ENCODE results near the gene TTLL8.

TTLL8 gene

GRCh38 chr22:50046481-50047245 lies 11.4 kb downstream of the TTLL8 start:
- DNase-seq (ENCODE audit: extremely low spot score): no peak
- TF ChIP-seq ZNF384 (IDR thresholded peaks at IDR 0.05) (no peak), SP1 (IDR thresholded peaks at IDR 0.05) (no peak), LEF1 (IDR thresholded peaks at IDR 0.05; ENCODE audit: borderline replicate concordance) (no peak), L3MBTL2 (conservative IDR thresholded peaks at IDR 0.05) (no peak), HDGF (IDR thresholded peaks at IDR 0.05; ENCODE audit: borderline replicate concordance) (no peak)
- ChIA-PET POLR2A (no interaction called here), CTCF (no interaction called here)

GRCh38 chr22:50046019-50046415 lies 12.1 kb downstream of the TTLL8 start:
- TF ChIP-seq HDGF (IDR thresholded peaks at IDR 0.05; ENCODE audit: borderline replicate concordance) (no peak), NFRKB (IDR thresholded peaks at IDR 0.05) (no peak), SP1 (IDR thresholded peaks at IDR 0.05) (no peak), LEF1 (IDR thresholded peaks at IDR 0.05; ENCODE audit: borderline replicate concordance) (no peak), SUZ12 (IDR thresholded peaks at IDR 0.05) (no peak), ELF4 (IDR thresholded peaks at IDR 0.05) (no peak), FOXM1 (IDR thresholded peaks at IDR 0.05; ENCODE audit: borderline replicate concordance) (no peak), FOXK2 (IDR thresholded peaks at IDR 0.05) (no peak), CTBP1 (IDR thresholded peaks at IDR 0.05; ENCODE audit: borderline replicate concordance) (no peak), BHLHE40 (IDR thresholded peaks at IDR 0.05; ENCODE audit: borderline replicate concordance) (no peak), FOXA1 (IDR thresholded peaks at IDR 0.05) (no peak), PKNOX1 (IDR thresholded peaks at IDR 0.05) (no peak), ZNF384 (IDR thresholded peaks at IDR 0.05) (no peak), L3MBTL2 (conservative IDR thresholded peaks at IDR 0.05) (no peak), TARDBP (IDR thresholded peaks at IDR 0.05) (no peak), ARNT (IDR thresholded peaks at IDR 0.05) (no peak)
- CTCF ChIA-PET: no interaction called here
- no peak for DNase-seq (ENCODE audit: extremely low spot score)
- POLR2A ChIA-PET: no interaction called here

GRCh38 chr22:50045211-50046018 lies 12.7 kb downstream of the TTLL8 start:
- TF ChIP-seq SUZ12 (IDR thresholded peaks at IDR 0.05) (no peak), CTBP1 (IDR thresholded peaks at IDR 0.05; ENCODE audit: borderline replicate concordance) (no peak), LEF1 (IDR thresholded peaks at IDR 0.05; ENCODE audit: borderline replicate concordance) (no peak), NFRKB (IDR thresholded peaks at IDR 0.05) (no peak), FOXK2 (IDR thresholded peaks at IDR 0.05) (no peak), L3MBTL2 (conservative IDR thresholded peaks at IDR 0.05) (no peak), FOXM1 (IDR thresholded peaks at IDR 0.05; ENCODE audit: borderline replicate concordance) (no peak), FOXA1 (IDR thresholded peaks at IDR 0.05) (no peak), ELF4 (IDR thresholded peaks at IDR 0.05) (no peak), HDGF (IDR thresholded peaks at IDR 0.05; ENCODE audit: borderline replicate concordance) (no peak), ARNT (IDR thresholded peaks at IDR 0.05) (no peak)
- POLR2A ChIA-PET: no interaction called here
- CTCF ChIA-PET: no interaction called here
- DNase-seq (ENCODE audit: extremely low spot score): no peak

GRCh38 chr22:50044485-50045118 lies 13.5 kb downstream of the TTLL8 start:
- ChIA-PET CTCF (no interaction called here), POLR2A (no interaction called here)
- TF ChIP-seq ELF4 (IDR thresholded peaks at IDR 0.05) (no peak), LEF1 (IDR thresholded peaks at IDR 0.05; ENCODE audit: borderline replicate concordance) (no peak), HDGF (IDR thresholded peaks at IDR 0.05; ENCODE audit: borderline replicate concordance) (no peak), L3MBTL2 (conservative IDR thresholded peaks at IDR 0.05) (no peak), CTBP1 (IDR thresholded peaks at IDR 0.05; ENCODE audit: borderline replicate concordance) (no peak), ZNF384 (IDR thresholded peaks at IDR 0.05) (no peak), NFRKB (IDR thresholded peaks at IDR 0.05) (no peak), FOXA1 (IDR thresholded peaks at IDR 0.05) (no peak), SP1 (IDR thresholded peaks at IDR 0.05) (no peak), FOXM1 (IDR thresholded peaks at IDR 0.05; ENCODE audit: borderline replicate concordance) (no peak), ARNT (IDR thresholded peaks at IDR 0.05) (no peak), PKNOX1 (IDR thresholded peaks at IDR 0.05) (no peak)
- DNase-seq (ENCODE audit: extremely low spot score): no peak

GRCh38 chr22:50041361-50042065 lies 16.6 kb downstream of the TTLL8 start:
- DNase-seq (ENCODE audit: extremely low spot score): no peak
- no peak for TF ChIP-seq FOXA1 (IDR thresholded peaks at IDR 0.05)
- no peak for TF ChIP-seq NFRKB (IDR thresholded peaks at IDR 0.05)
- no peak for TF ChIP-seq FOXK2 (IDR thresholded peaks at IDR 0.05)
- no peak for TF ChIP-seq ZNF384 (IDR thresholded peaks at IDR 0.05)
- no peak for TF ChIP-seq HDGF (IDR thresholded peaks at IDR 0.05; ENCODE audit: borderline replicate concordance)
- POLR2A ChIA-PET: no interaction called here
- CTCF ChIA-PET: no interaction called here

GRCh38 chr22:50040717-50041116 lies 17.4 kb downstream of the TTLL8 start:
- CTCF ChIA-PET: no interaction called here

More at GRCh38 chr22:50040717-50041116, 17.4 kb downstream of the TTLL8 start:
- TF ChIP-seq BHLHE40 (IDR thresholded peaks at IDR 0.05; ENCODE audit: borderline replicate concordance) (no peak), SUZ12 (IDR thresholded peaks at IDR 0.05) (no peak), CTBP1 (IDR thresholded peaks at IDR 0.05; ENCODE audit: borderline replicate concordance) (no peak), ZNF384 (IDR thresholded peaks at IDR 0.05) (no peak), L3MBTL2 (conservative IDR thresholded peaks at IDR 0.05) (no peak), NFRKB (IDR thresholded peaks at IDR 0.05) (no peak), TARDBP (IDR thresholded peaks at IDR 0.05) (no peak)
- no peak for DNase-seq (ENCODE audit: extremely low spot score)
- POLR2A ChIA-PET: no interaction called here
